Putamen (tissue), 1 donor: ENCODE measurements around the gene PSMB7.

Source experiments
- DNase-seq: peaks from one replicate; pipeline ENCODE4 v3.0.0-alpha.2; 2016; ENCODE audit warnings: low spot score

Gene PSMB7

DNA sequence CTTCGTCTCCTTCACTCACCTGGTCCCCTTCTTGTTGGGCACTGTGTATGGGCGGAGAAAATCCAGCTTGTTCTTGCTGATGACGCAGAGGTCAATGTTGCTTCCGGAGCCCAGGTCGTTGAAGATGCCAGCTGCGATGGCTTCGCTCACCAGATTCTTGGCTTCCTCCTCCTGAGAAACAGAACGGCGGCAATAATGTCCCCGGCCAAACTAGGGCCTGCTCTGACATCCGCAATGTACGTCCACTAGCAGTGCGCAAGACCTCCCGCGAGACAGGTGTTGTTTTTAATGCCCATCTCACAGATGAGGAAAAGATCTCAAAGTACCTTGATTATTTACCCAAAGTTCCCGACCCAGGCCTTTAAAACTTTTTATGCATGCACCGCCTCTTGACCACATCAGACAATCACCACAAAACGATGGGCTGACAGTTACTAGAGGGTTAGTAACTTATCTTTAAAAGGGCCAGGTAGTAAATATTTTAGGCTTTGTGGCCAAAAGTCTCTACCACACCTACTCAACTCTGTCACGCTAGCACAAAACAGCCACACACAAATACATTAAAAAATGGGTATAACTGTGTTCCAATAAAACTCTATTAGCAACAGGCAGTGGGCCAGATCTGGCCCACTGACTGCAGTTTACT, 58.4 kb downstream of the PSMB7 start:
- no peak for DNase-seq

DNA sequence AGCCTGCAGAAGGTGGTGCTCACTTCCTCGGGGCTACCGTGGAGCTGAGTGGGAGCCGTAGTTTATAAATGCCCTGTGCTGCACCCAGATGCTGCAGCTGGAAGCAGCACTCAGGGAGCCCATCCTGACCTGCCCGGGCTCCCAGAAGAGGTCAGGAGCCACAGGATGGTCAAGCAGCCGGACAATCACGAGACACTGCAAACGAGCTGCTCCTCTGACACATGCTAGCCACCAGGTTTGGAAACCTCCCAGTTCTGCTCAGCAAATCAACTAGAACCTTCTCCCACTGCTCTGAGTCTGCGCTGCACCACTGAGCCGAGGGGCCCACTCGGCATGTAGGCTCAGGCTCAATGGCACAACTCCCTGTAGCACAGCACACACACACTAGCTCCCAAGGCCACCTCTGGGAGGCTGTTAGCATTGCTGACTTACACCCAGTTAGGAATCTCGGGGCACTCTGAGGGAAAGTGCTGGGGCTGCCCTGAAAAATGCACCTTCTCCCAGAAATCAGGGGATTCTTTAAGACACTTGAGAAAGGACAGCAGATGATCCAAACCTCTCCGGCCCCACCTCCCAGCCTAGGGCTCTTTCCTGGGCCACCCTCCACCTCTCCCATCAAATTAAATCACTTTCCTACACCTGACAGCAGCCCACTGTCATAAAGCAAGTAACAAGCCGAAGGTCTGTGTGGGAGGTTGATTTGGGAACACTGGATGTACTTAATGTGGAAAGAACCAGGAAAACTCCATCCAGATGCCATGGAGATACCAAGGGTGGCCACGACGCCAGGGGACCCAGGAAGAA, 59.1 kb downstream of the PSMB7 start:
- DNase-seq, result no peak

DNA sequence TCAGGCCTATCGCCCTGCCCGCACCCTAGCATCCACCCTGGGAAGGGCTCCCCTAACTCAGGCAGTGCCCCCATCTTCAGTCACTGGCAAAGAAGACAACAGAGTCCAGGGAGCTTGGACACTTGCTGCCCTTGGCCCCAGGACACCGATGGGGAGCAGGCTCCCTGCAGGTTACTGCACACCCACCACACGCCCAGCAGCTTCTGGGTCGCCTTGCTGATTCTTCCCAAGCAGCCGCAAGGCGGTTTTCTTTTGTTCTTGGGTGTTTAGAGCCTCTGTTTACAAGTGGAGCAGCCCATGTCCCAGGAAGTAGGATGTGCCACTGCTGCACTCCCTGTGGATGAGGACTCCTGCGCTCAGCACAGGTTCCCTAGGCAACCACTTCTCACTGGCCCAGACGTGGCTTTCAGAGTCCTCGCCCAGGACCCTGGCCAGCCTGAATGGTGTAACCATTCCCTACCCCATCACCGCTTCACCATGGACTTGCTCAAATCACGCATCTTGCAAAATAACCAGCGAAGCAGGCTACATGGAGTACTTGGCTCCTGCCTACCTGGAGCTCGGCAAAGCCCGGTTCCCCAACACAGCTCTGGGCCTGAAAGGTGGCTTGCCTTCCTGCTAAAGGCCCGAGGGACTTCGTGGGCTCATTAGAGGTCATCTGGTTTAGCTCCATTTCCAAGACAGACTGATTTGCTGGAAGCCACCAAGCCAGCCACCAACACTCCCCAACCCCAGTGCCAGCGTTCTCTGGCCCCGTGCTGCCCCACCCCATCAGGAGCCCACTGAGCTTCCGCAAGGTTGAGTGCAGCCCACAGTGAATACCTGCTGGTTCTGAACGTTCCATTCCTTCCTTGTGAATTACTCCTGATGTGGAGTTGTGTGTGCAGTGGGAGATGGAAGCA, 60.0 kb downstream of the PSMB7 start:
- no peak for DNase-seq

DNA sequence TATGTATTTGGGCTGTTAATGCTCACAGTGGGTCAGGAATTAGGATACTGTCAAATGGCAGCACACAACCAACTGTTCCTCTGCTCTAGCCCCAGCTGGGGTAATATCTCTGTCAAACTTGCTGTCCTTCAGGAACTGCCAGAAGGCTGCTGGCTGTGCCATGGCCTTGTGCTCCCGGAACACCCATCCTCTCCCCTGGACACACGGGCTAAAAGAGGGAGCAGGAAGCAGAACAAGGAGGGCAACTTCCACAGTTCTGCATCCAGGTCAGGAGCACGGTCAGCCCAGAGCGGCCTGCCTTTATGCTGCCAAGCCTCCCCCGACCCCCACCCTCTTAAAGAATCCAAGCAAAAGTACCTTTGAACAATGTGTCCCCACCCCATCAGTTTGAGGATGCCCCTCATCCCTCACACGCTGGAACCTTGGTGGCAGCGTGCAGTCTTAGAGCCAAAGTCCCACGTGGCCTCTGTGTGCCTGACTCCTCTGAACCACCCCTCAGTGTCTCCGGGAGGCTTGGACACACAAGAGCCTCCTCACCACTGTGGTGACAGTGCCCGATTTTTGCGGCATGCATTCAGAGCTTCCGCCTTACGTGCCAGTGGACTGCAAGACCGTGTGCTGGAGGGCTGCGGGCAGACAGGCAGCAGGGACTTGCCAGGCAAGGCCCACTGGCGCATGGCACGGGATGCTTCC, 60.8 kb downstream of the PSMB7 start:
- DNase-seq, result no peak

DNA sequence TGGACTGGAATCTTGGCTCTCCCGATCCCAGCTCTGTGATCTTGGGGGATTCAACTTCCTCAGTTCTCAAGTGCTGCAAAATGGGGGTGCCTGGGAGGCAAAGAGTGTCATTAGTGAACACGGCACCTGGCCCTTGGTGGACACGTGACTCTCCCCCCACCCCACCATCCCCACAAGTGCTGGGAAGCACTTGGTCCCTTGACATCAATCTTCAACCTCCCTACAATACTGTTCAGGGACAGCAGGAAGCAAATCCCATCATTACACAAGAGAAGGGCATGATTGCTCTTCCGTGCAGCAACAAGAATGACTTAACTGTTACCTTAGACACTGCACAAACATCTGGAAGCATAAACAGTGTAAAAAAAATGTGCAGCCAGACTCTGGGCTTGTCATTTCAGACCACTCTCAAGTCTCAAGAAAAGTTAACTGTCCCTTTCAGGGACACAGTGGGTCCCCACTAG, 61.4 kb downstream of the PSMB7 start:
- DNase-seq, result no peak

DNA sequence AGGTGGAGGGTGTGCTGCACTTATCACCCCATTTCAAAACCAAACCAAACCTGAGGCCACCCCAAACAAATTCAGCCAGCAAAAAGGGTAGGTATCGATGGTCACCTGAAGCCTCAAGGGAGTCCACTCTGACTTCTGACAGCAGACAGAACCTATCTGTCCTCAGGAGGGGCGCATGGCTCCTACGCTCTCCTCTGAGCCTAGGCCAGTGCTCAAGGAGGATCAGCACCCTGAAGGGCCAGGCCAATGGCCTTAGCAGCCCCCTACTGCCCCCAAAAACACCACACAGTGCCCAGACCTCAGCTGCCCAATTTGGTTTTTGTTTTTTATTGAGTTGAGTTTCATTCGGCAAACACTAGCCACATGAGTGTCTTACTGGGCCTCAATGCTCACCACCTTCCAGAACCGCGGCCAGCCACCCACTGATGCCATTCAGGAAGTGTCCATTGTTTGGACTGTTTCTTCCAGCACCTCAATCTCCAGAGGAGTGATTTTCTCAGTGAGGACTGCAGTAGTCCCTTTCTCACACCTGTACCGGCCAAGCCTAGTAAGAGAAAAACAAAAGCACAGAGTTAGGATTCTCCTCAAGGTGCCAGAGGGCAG, 62.0 kb downstream of the PSMB7 start:
- no peak for DNase-seq

DNA sequence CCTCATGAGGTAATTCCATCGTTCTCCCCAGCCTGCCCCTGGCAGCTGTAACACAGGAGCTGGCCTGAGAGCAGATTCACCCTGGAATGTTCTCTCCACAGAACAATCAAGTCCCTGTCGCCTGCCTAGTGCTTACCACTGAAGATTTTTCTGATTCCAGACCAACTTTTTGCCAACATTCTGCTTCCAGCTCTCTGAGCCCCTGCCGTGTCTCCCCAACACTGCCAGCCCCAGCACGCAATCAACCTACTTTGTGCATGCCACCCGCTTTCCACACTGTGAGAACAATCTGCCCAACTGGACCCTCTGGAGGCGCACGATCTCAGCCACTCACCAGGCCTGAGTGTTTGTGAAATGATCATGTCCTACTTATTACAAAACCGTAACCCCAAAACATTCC, 62.6 kb downstream of the PSMB7 start:
- no peak for DNase-seq

DNA sequence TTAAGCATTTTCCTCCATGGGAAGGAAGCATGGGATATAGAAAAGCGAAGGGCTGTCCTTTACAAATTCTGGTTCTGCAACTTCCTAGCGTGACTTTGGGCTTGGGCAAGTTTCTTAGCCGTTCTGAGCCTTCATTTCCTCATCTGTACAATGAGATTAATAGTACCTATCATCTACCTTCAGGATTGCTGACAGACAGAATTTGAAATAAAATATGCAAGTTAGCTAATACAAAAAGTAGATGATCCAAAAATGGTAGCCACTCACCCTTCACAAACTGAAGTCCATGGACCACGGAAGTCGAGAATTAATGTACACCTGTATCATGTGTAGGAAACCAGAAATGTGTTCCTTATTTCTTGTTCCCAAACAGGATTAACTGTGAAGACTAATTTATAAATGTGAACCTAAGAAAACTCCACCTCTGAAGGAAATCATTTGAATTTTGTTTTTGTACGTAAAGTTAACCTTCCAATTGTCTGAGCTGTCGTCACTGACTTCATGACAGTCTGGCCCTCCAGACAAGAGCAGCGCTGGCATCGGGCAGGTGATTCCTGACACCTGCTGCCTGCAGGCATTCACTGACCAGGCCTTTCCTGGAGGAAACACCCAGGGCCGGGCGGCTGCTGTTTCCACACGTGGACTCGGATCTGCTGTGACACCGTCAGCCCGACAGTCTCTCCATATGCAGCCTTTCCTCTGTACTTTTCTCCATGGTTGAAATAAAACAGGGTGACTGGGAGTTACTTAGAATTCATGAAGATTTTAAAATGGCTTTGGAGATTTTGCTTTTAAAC, 63.4 kb downstream of the PSMB7 start:
- no peak for DNase-seq

DNA sequence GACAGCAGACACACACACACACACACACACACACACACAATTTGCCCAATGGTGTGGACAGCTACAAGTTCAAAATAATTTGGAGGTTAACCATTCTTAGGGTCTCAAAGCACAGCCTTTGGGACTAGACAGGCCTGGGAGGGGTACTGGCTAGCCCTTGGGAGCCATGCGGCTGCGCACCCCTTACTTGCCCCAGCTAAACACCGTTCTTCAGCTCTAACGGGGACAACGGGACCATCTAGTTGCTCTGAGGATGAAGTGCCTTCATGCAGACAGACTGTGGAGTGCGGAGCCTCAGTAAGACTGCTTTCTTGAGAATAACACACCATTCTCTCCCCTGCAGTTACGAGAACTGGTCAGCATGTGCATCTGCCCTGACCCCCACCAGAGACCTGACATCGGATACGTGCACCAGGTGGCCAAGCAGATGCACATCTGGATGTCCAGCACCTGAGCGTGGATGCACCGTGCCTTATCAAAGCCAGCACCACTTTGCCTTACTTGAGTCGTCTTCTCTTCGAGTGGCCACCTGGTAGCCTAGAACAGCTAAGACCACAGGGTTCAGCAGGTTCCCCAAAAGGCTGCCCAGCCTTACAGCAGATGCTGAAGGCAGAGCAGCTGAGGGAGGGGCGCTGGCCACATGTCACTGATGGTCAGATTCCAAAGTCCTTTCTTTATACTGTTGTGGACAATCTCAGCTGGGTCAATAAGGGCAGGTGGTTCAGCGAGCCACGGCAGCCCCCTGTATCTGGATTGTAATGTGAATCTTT, 64.6 kb downstream of the PSMB7 start:
- no peak for DNase-seq

DNA sequence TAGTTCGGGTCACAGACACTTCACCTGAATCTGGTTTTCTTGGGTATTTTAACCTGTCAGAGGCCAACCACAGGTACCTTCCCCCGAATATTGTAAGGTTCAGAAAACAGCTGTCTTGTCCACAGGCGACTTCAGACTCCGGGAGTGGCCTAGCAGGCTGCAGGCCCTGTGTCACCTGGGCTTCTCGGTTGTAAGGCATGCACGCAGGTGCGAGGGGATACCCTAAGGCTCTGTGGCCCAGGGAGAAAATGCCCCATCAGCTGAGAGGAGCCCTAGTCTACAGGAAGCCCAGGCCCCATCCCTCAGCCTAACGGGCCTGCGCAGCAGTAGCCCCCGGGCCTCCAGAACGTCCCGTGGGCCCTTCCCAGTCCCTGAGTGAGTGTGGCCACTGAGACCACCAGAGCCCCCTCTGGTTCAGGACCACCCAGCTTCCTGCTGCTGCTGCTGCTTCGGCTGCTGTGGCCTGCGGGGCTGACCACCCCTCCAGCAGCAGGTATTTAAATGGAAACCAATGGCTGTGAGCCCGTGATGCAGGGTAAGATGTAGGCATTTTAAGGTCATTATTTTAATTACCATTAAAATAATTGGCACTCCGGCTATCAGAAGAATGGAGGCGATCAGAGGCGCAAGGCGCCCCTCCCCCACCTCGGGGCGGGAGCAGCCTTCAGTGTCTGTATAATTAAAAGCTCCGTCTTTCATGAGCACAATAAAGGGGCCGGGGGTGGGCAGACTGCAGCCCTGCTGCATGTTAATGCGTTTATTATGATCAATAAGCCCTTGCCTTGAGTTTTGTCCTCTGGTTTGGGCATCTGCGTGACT, 65.4 kb downstream of the PSMB7 start:
- no peak for DNase-seq

DNA sequence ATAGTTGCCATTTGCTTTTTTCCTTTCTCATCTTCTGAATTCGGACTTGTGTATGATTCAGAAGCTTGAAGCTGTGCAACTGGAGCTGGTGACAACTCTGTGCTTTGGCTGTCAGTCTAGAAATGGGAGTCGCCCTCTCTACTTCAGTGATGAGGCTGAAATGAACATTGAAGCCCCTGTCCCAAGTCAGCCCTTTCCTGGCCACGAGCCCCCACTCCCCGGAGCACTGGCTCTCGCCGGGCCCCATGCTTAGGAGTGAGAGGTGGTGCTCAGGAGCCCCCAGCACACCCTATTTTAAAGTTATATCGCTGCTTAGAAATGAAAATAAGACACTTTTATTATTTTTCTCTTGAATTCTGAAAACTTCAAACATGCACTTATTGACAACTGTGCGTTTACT, 66.0 kb downstream of the PSMB7 start:
- no peak for DNase-seq

DNA sequence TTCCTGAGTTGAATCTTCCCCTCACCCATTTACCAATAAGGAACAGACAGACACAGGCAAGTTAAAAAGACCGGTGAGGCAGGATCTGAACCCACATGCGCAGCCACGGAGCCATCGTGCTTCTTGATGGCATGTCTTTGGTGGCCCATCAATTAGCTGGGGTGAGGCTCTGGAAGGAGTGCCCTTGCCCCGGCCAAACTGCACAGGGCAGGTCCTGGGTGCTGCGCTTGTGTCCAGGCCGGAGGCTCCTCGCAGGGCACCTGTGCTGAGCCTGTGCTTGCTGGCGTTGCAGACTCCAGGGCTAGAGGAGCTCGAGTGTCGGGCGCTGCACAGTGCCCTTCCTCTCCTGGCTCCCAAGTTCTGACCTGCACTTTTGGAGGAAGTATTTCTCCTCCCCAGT, 66.4 kb downstream of the PSMB7 start:
- no peak for DNase-seq

DNA sequence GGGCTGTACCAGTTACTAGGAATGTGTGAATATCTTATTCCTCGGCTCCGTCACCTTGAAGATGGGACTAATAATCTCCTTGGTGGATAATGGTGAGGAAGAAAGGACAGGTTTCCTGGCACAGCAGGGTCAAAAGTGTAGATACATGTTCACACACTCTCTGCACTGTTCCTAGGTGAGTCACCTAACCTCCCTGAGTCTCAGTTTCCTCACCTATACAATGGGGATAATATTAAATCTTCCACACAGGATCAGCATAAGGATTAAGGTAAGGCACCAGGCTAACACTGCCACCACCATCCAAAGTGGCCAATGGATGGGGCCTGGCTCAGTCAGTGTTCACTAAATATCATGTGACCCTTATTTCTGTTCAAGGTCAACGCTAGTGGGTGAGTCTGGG, 66.9 kb downstream of the PSMB7 start:
- DNase-seq, result no peak

DNA sequence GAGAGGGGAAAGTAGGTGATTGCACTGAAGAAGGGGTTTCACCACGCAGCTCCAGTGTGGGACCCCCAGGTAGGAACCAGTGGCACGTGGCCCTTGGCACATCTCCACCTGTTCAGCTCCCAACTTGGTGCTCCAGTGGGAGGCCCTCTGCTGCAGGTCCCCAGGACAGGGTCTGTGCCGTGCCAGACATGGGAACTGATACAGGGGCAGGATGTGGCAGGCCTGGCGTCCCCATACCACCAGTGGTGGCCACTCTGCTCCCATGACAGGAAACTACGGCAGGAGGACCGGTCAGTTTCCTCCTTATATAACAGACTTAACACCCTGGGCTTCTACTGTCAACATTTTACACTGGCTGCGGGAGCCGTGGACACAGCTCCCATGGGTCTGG, 67.3 kb downstream of the PSMB7 start:
- DNase-seq, result no peak

DNA sequence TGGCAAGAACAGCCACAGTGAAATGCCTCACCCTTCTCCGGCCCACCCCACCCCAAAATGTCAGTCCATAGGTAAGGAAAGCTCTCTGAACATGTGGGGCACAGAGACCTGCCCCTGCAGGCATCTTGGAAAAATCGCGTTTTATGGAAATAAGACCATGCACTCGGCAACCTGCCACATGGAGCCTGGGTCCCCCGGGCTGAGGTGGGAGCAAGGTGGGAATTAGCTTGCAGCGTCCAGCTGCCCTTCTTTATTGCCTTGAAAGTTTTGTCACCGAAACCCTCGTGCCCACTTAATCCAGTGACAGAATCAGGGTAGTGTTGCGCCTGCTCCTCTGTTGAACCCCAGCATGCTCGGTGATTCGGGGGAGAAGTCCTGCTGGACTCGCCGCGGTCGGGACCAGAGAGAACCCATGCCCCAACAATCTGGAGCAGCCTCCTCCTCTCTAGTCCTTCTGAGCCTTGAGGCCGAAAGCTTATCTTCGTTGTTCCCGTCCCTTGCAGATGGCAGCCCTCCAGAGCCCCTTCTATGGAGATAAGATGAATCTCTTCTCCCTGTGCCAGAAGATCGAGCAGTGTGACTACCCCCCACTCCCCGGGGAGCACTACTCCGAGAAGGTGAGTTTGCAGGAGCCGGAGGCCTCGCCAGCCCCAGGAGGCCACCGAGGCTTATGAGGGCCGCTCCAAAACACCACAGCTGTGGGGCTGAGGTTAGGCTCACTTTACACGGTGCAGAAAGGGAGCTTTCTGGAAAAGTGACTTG, 67.9 kb downstream of the PSMB7 start:
- DNase-seq, result no peak

DNA sequence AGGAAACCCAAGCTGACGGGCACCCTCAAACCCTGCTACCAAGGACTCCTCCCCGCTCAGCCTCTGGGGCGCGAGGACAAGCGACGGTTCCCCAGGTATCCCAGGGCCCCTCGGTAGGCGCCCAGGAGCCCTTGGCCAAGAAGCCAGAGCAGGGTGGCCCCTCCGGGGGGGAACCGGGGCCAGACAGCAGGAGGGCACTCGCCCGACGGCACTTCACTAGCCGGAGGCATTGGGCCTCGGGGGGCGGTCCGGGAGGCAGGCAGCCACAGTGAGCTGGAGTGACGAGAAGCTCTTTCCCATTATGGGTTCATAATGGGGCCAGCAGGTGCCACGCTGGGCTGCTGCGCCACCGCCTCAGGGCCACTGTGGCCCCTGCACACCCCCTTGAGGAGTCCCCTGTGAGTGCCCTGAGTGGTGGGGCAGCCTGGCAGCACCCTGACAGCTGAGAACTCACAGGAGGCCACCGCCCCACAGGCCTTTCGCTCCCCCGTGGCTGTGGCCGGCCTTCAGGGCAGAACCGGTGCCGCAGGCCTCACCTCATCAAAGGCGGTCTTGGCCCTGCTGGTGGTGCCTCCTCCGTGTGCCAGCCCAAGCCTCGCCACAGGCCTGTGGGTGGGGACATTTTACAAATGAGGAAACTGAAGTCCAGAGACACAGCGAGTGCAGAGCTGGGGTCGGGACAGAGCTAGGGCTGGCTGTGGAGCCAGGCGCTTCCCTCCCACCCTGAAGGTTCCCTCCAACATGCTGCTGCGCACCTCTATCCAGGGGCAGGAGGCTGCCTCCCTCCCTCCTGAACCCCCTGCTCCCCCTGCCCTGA, 68.7 kb downstream of the PSMB7 start:
- DNase-seq, result no peak

DNA sequence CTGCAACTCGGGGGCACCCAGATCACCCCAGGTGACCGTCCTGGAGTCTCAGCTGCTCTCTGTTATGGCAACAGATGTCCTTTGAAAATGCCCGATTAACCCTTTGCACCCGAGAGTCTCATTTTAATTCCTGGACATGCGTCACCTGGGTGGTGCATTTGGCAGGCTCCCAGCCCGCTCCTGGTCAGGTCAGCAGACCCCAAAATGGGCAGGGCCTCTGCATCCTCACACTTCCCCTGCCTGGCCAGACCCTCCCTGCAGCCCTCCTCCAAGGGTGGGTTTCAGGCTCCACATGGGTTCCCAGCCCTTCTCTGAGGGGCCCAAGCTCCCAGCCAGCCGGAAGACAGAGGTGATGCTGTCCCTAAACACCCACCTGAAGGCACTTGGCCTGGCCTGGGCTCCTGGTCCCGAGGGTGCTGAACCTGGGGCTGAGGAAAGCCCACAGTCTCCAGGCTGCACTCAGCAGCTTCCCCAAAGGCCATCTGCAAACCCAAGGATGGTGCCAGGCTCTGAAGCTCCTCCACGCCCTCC, 69.4 kb downstream of the PSMB7 start:
- DNase-seq, result no peak
